IMR-90 (cell line): ENCODE measurements around the gene CYP4V2. TPM values are rescaled to one million over a fixed set of nuclear protein-coding genes. Genes with fewer than 3 reads are reported as not detected.
"Not testable (repeated sequence)": the region's sequence is repeated elsewhere in the genome, so short reads cannot be mapped to it uniquely, and the experiment has no call there.

Source experiments
- ATAC-seq: fragments of 200-7000 bp; cut with Tn5 transposase; 2 replicates; pipeline ENCODE4 v1.9.1; 2020; ENCODE audit warnings: low read depth, mild to moderate bottlenecking, moderate library complexity
- BruUV-seq: library from RNA; stranded (reverse); fragments of 400-500 nt; replicated peaks from 2 replicates; lab custom pipeline; 2021; lab: Mats Ljungman, UMichigan
- CTCF ChIA-PET: fragments of 300-600 bp; formaldehyde crosslinking; extraction: SDS; loops from one replicate; lab custom pipeline; 2021; ENCODE audit warnings: antibody characterized with exemption; lab: Yijun Ruan, JAX
- POLR2A ChIA-PET: fragments of 300-600 bp; sonication (Branson Sonifier 250); formaldehyde crosslinking; loops from one replicate; lab custom pipeline; 2022; ENCODE audit warnings: antibody characterized with exemption; ENCODE audit not compliant: unreplicated experiment; lab: Charles Lee
- DNase-seq: peaks from one replicate; pipeline ENCODE4 v3.0.0; 2013
- H2AFZ ChIP-seq: replicated peaks from 2 replicates; pipeline ENCODE3; 2013; ENCODE audit warnings: low read length, mild to moderate bottlenecking; ENCODE audit not compliant: poor library complexity
- H2AK5ac ChIP-seq: 2 replicates; pipeline ENCODE4 v1.6.1; 2013; ENCODE audit warnings: low read depth, low read length, inconsistent platforms
- H2AK9ac ChIP-seq: replicated peaks from 2 replicates; pipeline ENCODE3; 2013; ENCODE audit warnings: mild to moderate bottlenecking, low read depth, low read length, moderate library complexity; ENCODE audit not compliant: poor library complexity
- H2BK120ac ChIP-seq: 2 replicates; pipeline ENCODE4 v1.6.1; 2013; ENCODE audit warnings: low read depth, low read length, inconsistent platforms
- H2BK15ac ChIP-seq: 3 replicates; pipeline ENCODE4 v1.6.1; 2013; ENCODE audit warnings: low read depth, low read length, inconsistent platforms
- H2BK20ac ChIP-seq: 2 replicates; pipeline ENCODE4 v1.6.1; 2013; ENCODE audit warnings: low read depth, mild to moderate bottlenecking, inconsistent platforms, low read length, moderate library complexity
- H2BK5ac ChIP-seq: 2 replicates; pipeline ENCODE4 v1.6.1; 2013; ENCODE audit warnings: mild to moderate bottlenecking, low read depth, low read length, inconsistent platforms; ENCODE audit not compliant: poor library complexity, severe bottlenecking
- H3K14ac ChIP-seq: replicated peaks from 2 replicates; pipeline ENCODE4 v1.6.1; 2013; ENCODE audit warnings: low read depth, low read length, inconsistent platforms
- H3K18ac ChIP-seq: 2 replicates; pipeline ENCODE4 v1.6.1; 2013; ENCODE audit warnings: low read depth, low read length, control low read depth
- H3K23ac ChIP-seq: 2 replicates; pipeline ENCODE4 v1.6.1; 2013; ENCODE audit warnings: low read depth, low read length, inconsistent platforms
- H3K27ac ChIP-seq: 2 replicates; pipeline ENCODE4 v1.5.1; 2013; ENCODE audit warnings: mild to moderate bottlenecking, control low read depth, low read length; ENCODE audit not compliant: insufficient read depth
- H3K27me3 ChIP-seq: 2 replicates; pipeline ENCODE4 v1.6.1; 2013; ENCODE audit warnings: low read length; ENCODE audit not compliant: control insufficient read depth, insufficient read depth
- H3K36me3 ChIP-seq: 2 replicates; pipeline ENCODE4 v1.6.1; 2013; ENCODE audit warnings: low read length, mixed read lengths; ENCODE audit not compliant: control insufficient read depth, insufficient read depth
- H3K4ac ChIP-seq: 2 replicates; pipeline ENCODE4 v1.6.1; 2013; ENCODE audit warnings: low read depth, low read length, inconsistent platforms
- H3K4me1 ChIP-seq: 2 replicates; pipeline ENCODE4 v1.6.1; 2013; ENCODE audit warnings: low read length, mixed read lengths; ENCODE audit not compliant: control insufficient read depth, insufficient read depth
- H3K4me2 ChIP-seq: 2 replicates; pipeline ENCODE4 v1.6.1; 2013; ENCODE audit warnings: low read depth, mild to moderate bottlenecking, control low read depth, low read length, moderate library complexity
- H3K4me3 ChIP-seq: 2 replicates; pipeline ENCODE4 v1.5.1; 2013; ENCODE audit warnings: low read depth, mild to moderate bottlenecking, control low read depth, low read length, moderate library complexity; ENCODE audit not compliant: insufficient read depth
- H3K56ac ChIP-seq: 2 replicates; pipeline ENCODE4 v1.6.1; 2013; ENCODE audit warnings: low read length, inconsistent platforms; ENCODE audit not compliant: insufficient read depth; ENCODE audit errors: extremely low read depth
- H3K79me1 ChIP-seq, 2 experiments: 2 replicates each; pipeline ENCODE4 v1.6.1; 2013; ENCODE audit warnings: low read length in 2 of 2, inconsistent platforms in 1 of 2, low read depth in 1 of 2
- H3K9ac ChIP-seq: 2 replicates; pipeline ENCODE4 v1.6.1; 2013; ENCODE audit warnings: low read depth, low read length, control low read depth
- H3K9me1 ChIP-seq: 2 replicates; pipeline ENCODE4 v1.6.1; 2013; ENCODE audit warnings: low read length, inconsistent platforms; ENCODE audit not compliant: insufficient read depth
- H3K9me3 ChIP-seq: 2 replicates; pipeline ENCODE4 v1.6.1; 2013; ENCODE audit warnings: low read length; ENCODE audit not compliant: control insufficient read depth, insufficient read depth
- H4K20me1 ChIP-seq: 2 replicates; pipeline ENCODE4 v1.6.1; 2013; ENCODE audit warnings: low read length, inconsistent platforms; ENCODE audit not compliant: insufficient read depth
- H4K5ac ChIP-seq: 2 replicates; pipeline ENCODE4 v1.6.1; 2013; ENCODE audit warnings: mild to moderate bottlenecking, low read depth, low read length, control low read depth
- H4K8ac ChIP-seq, 2 experiments: 2 replicates each; pipeline ENCODE4 v1.6.1; 2013; ENCODE audit warnings: low read depth in 2 of 2, low read length in 2 of 2, control low read depth in 1 of 2, inconsistent platforms in 1 of 2
- H4K91ac ChIP-seq: 2 replicates; pipeline ENCODE4 v1.6.1; 2013; ENCODE audit warnings: low read depth, low read length, inconsistent platforms; ENCODE audit not compliant: insufficient read depth
- WGBS, 2 experiments: methylation state at CpG; one replicate each; pipeline versions ENCODE4 v1.1.5 to v1.1.7; 2013; ENCODE audit warnings: missing lambda C conversion rate in 2 of 2; ENCODE audit not compliant: insufficient read length in 1 of 2; ENCODE audit errors: extremely low coverage in 2 of 2; 5-methylcytosine and 5-hydroxymethylcytosine counted together
- dilution Hi-C: fragments of 300-500 bp; cut with HindIII; formaldehyde crosslinking; loops from one replicate; pipeline ENCODE4 v1.14.3; 2018; ENCODE audit warnings: low sequenced_read_pairs; ENCODE audit not compliant: unreplicated experiment
- in situ Hi-C: fragments of 300-500 bp; cut with MboI; formaldehyde crosslinking; loops from 3 replicates; pipeline ENCODE4 v1.14.3; 2019; ENCODE audit warnings: low sequenced_read_pairs, inconsistent platforms, mixed read lengths
- intact Hi-C: fragments of 100-400 bp; cut with micrococcal nuclease; formaldehyde crosslinking; loops from 2 replicates; pipeline ENCODE4 v1.10.0; 2022
- polyA plus RNA-seq, 3 experiments: library from polyadenylated mRNA; depleted of rRNA; stranded (reverse); fragments of >200 nt; gene quantifications; 2 replicates each; pipeline ENCODE4 v1.2.3, GENCODE V29; 2012; ENCODE audit warnings: low replicate concordance in 1 of 3
- total RNA-seq: library from RNA; depleted of rRNA; stranded (reverse); fragments of >200 nt; gene quantifications from 2 replicates; pipeline ENCODE4 v1.2.3, GENCODE V29; 2012

Gene CYP4V2
- total and polyA plus RNA-seq, 2 of the 4 experiments (the other 2 are of a cell fraction) = 3.9 to 4.1 TPM

GRCh38 chr4:186247062-186247752 lies 55.8 kb downstream of the CYP4V2 start:
- H3K4ac ChIP-seq, H3K36me3 ChIP-seq, H4K5ac ChIP-seq, H2AK9ac ChIP-seq, H3K79me1 ChIP-seq, H3K27ac ChIP-seq, H3K9ac ChIP-seq, H4K91ac ChIP-seq, CTCF ChIA-PET, H3K27me3 ChIP-seq, H3K23ac ChIP-seq, H2BK20ac ChIP-seq, H3K4me1 ChIP-seq, H2BK15ac ChIP-seq, ATAC-seq, DNase-seq, H3K9me1 ChIP-seq, H3K56ac ChIP-seq, BruUV-seq, H2AK5ac ChIP-seq, H3K9me3 ChIP-seq, H2AFZ ChIP-seq, intact Hi-C loops, H3K18ac ChIP-seq, H3K14ac ChIP-seq, dilution Hi-C loops, in situ Hi-C loops, H4K20me1 ChIP-seq, H2BK120ac ChIP-seq, POLR2A ChIA-PET, H4K8ac ChIP-seq, H2BK5ac ChIP-seq, H3K4me3 ChIP-seq, H3K4me2 ChIP-seq: not testable (repeated sequence)
- 100% methylated on average over 3 of the region's 9 CpGs; no CpG with 5 or more reads in 1 of the 2 experiments for WGBS, 2 experiments
